HepG2 (cell line): ENCODE data around the gene SMIM24. TPM values are rescaled to one million over a fixed set of nuclear protein-coding genes. Genes with fewer than 3 reads are reported as not detected.

ENCODE experiments used
- CC2D1A ChIP-seq: sonication (generic); formaldehyde crosslinking; IDR thresholded peaks from 2 replicates; pipeline ENCODE4 v1.8.1; 2023; ENCODE audit warnings: mild to moderate bottlenecking, missing genetic modification reagents
- CCDC6 ChIP-seq: sonication (generic); formaldehyde crosslinking; IDR thresholded peaks from 2 replicates; pipeline ENCODE4 v1.8.1; 2022; ENCODE audit warnings: mild to moderate bottlenecking, missing genetic modification reagents, moderate library complexity
- DDIT3 ChIP-seq: sonication (generic); formaldehyde crosslinking; IDR thresholded peaks from 2 replicates; pipeline ENCODE4 v1.4.0; 2020; ENCODE audit warnings: mild to moderate bottlenecking, missing genetic modification reagents
- KLF15 ChIP-seq: sonication (generic); formaldehyde crosslinking; IDR thresholded peaks from 2 replicates; pipeline ENCODE4 v1.8.1; 2023; ENCODE audit warnings: borderline replicate concordance, mild to moderate bottlenecking, inconsistent platforms, missing genetic modification reagents, mixed read lengths
- MBD4 ChIP-seq: IDR thresholded peaks from 2 replicates; pipeline ENCODE4 v1.6.1; 2012; ENCODE audit warnings: low read length, inconsistent platforms, borderline replicate concordance
- NAIF1 ChIP-seq: sonication (generic); formaldehyde crosslinking; IDR thresholded peaks from 2 replicates; pipeline ENCODE4 v1.5.0; 2020; ENCODE audit warnings: mild to moderate bottlenecking, missing genetic modification reagents, borderline replicate concordance
- POLR2G ChIP-seq: fragments of 200-400 bp; formaldehyde crosslinking; IDR thresholded peaks from 2 replicates; pipeline ENCODE4 v1.6.1; 2018; ENCODE audit warnings: mild to moderate bottlenecking, low read depth, low read length, moderate library complexity
- PRMT3 ChIP-seq: sonication (generic); formaldehyde crosslinking; IDR thresholded peaks from 2 replicates; pipeline ENCODE4 v1.8.1; 2022; ENCODE audit warnings: low read depth, mild to moderate bottlenecking, moderate library complexity, missing genetic modification reagents, borderline replicate concordance
- RORA ChIP-seq: sonication (generic); formaldehyde crosslinking; IDR thresholded peaks from 2 replicates; pipeline ENCODE4 v1.5.0; 2020; ENCODE audit warnings: mild to moderate bottlenecking, missing genetic modification reagents, moderate library complexity
- SIN3A ChIP-seq: IDR thresholded peaks from 2 replicates; pipeline ENCODE4 v1.6.1; 2011; ENCODE audit warnings: low read depth, mild to moderate bottlenecking, control low read depth, low read length, borderline replicate concordance
- SP5 ChIP-seq: IDR thresholded peaks from 2 replicates; pipeline ENCODE4 v1.6.1; 2016; ENCODE audit warnings: low read depth, borderline replicate concordance
- STAG1 ChIP-seq: sonication (generic); formaldehyde crosslinking; IDR thresholded peaks from 2 replicates; pipeline ENCODE4 v1.4.0; 2020; ENCODE audit warnings: missing genetic modification reagents
- THYN1 ChIP-seq: sonication (generic); formaldehyde crosslinking; IDR thresholded peaks from 2 replicates; pipeline ENCODE4 v1.8.1; 2023; ENCODE audit warnings: low read depth, mild to moderate bottlenecking, moderate library complexity, missing genetic modification reagents, borderline replicate concordance
- ZKSCAN8 ChIP-seq: IDR thresholded peaks from 2 replicates; pipeline ENCODE4 v1.6.1; 2016; ENCODE audit warnings: borderline replicate concordance, missing genetic modification reagents, missing compliant biosample characterization
- ZNF17 ChIP-seq: sonication (generic); formaldehyde crosslinking; IDR thresholded peaks from 2 replicates; pipeline ENCODE4 v1.5.0; 2020; ENCODE audit warnings: mild to moderate bottlenecking, missing genetic modification reagents
- ZNF207 ChIP-seq: fragments of 450-650 bp; IDR thresholded peaks from 2 replicates; pipeline ENCODE4 v1.6.1; 2016; ENCODE audit warnings: antibody characterized with exemption, borderline replicate concordance
- ZNF264 ChIP-seq: sonication (generic); formaldehyde crosslinking; IDR thresholded peaks from 2 replicates; pipeline ENCODE4 v1.4.0; 2020; ENCODE audit warnings: missing genetic modification reagents
- ZNF383 ChIP-seq: sonication (generic); formaldehyde crosslinking; IDR thresholded peaks from 2 replicates; pipeline ENCODE4 v1.4.0; 2020; ENCODE audit warnings: missing genetic modification reagents, mild to moderate bottlenecking, borderline replicate concordance
- ZNF496 ChIP-seq: sonication (generic); formaldehyde crosslinking; IDR thresholded peaks from 2 replicates; pipeline ENCODE4 v1.8.1; 2023; ENCODE audit warnings: mild to moderate bottlenecking, moderate library complexity, missing genetic modification reagents; ENCODE audit not compliant: insufficient replicate concordance
- ZNF552 ChIP-seq: sonication (generic); formaldehyde crosslinking; IDR thresholded peaks from 2 replicates; pipeline ENCODE4 v1.9.0; 2022; ENCODE audit warnings: missing genetic modification reagents, mild to moderate bottlenecking, borderline replicate concordance
- ZNF713 ChIP-seq: sonication (generic); formaldehyde crosslinking; IDR thresholded peaks from 2 replicates; pipeline ENCODE4 v1.4.0; 2020; ENCODE audit warnings: mild to moderate bottlenecking, missing genetic modification reagents
- ZNF761 ChIP-seq: sonication (generic); formaldehyde crosslinking; conservative IDR thresholded peaks from 2 replicates; pipeline ENCODE4 v1.4.0; 2020; ENCODE audit warnings: mild to moderate bottlenecking, missing genetic modification reagents
- ZNF792 ChIP-seq: IDR thresholded peaks from 2 replicates; pipeline ENCODE4 v1.6.1; 2016
- polyA plus RNA-seq, 8 experiments: library from polyadenylated mRNA; depleted of rRNA in 3 of 8; stranded (reverse) in 7 of 8; unstranded in 1 of 8; fragments of >200 nt; fragmentation: Illumina TruSeq in 4 of 8; extraction: Trizol in 4 of 8; gene quantifications; 2 replicates each; pipeline versions ENCODE4 v1.2.1 to v1.2.3, GENCODE V29; 2011 to 2016; ENCODE audit warnings: low read depth in 4 of 8, missing spikeins in 1 of 8, mixed read lengths in 1 of 8; ENCODE audit not compliant: insufficient read depth in 1 of 8
- total RNA-seq, 5 experiments: library from RNA; depleted of rRNA; stranded (reverse); fragments of >200 nt; fragmentation: Illumina TruSeq; extraction: Trizol; gene quantifications; 2 replicates each; pipeline ENCODE4 v1.2.3, GENCODE V29; 2016; ENCODE audit warnings: low read depth in 1 of 5
- TF ChIP-seq, protein P1 (sequence below): IDR thresholded peaks from 2 replicates; pipeline ENCODE4 v1.6.1; 2016
- TF ChIP-seq, protein P2 (sequence below): sonication (generic); formaldehyde crosslinking; IDR thresholded peaks from 2 replicates; pipeline ENCODE4 v1.4.0; 2020; ENCODE audit warnings: missing genetic modification reagents

Gene SMIM24
- total and polyA plus RNA-seq, 2 of the 13 experiments (the other 11 are each of a cell fraction or from before 2014, with no cell fraction given): 11.2 to 70.6 TPM

DNA sequence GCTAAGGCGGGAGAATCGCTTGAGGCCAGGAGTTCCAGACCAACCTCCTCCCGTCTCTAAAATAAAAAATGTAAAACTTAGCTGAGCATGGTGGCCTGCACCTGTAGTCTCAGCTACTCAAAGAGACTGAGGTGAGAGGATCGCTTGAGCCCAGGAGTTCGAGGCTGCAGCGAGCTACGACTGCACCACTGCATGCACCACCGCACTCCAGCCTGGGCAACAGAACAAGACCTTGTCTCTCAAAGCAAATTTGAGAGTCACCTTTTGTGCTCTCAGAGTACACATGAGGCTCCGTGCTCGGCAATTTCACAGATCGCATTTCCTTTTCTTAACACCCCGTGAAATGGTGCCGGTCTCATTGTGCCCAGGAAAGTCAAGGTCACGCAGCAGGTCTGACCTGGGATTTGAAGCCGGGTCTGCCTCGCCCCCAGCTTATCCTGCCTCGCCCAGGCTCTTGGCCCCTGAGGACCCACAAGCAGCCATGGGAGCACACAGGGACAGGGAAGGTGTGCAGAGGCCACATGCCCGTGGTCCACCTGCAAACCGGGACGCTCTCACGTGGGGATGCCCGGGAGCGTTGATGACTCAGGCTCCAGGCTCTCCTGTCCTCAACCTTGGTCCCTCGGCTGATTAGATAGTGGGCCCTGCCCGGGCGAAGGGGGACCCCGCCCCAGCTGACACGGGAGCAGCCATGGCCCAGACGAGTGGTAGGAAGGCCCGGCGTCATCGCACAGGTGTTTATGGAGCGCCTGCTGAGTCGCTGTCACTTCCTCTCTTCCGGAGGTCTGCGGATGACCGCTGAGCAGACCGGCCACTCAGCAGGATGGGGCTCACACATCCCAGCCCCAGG is 1.1 kb upstream of the SMIM24 start (continued):
- TF ChIP-seq RORA (CRISPR knock-in tag) (no peak), STAG1 (CRISPR knock-in tag) (no peak), ZNF713 (CRISPR knock-in tag) (no peak), SIN3A (no peak), ZNF496 (CRISPR knock-in tag) (no peak), THYN1 (CRISPR knock-in tag) (no peak), ZNF383 (no peak), ZNF792 (CRISPR knock-in tag) (peak; percentile 86), KLF15 (CRISPR knock-in tag) (no peak), CCDC6 (CRISPR knock-in tag) (peak; percentile 49; the same call in 1 of the 2 replicates), MBD4 (no peak), DDIT3 (CRISPR knock-in tag) (no peak), POLR2G (no peak), ZNF264 (CRISPR knock-in tag) (no peak), ZNF552 (peak; percentile 97), PRMT3 (CRISPR knock-in tag) (no peak; the same call in 1 of the 2 replicates), ZNF207 (no peak), NAIF1 (CRISPR knock-in tag) (no peak), ZNF761 (CRISPR knock-in tag) (0 out of 2 replicates have a peak, but pooled peaks have one; percentile 64), ZKSCAN8 (no peak), CC2D1A (CRISPR knock-in tag) (no peak), SP5 (CRISPR knock-in tag) (no peak), ZNF17 (CRISPR knock-in tag) (no peak)
- TF ChIP-seq, protein P1, sequence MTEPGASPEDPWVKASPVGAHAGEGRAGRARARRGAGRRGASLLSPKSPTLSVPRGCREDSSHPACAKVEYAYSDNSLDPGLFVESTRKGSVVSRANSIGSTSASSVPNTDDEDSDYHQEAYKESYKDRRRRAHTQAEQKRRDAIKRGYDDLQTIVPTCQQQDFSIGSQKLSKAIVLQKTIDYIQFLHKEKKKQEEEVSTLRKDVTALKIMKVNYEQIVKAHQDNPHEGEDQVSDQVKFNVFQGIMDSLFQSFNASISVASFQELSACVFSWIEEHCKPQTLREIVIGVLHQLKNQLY: no peak
- TF ChIP-seq, protein P2, sequence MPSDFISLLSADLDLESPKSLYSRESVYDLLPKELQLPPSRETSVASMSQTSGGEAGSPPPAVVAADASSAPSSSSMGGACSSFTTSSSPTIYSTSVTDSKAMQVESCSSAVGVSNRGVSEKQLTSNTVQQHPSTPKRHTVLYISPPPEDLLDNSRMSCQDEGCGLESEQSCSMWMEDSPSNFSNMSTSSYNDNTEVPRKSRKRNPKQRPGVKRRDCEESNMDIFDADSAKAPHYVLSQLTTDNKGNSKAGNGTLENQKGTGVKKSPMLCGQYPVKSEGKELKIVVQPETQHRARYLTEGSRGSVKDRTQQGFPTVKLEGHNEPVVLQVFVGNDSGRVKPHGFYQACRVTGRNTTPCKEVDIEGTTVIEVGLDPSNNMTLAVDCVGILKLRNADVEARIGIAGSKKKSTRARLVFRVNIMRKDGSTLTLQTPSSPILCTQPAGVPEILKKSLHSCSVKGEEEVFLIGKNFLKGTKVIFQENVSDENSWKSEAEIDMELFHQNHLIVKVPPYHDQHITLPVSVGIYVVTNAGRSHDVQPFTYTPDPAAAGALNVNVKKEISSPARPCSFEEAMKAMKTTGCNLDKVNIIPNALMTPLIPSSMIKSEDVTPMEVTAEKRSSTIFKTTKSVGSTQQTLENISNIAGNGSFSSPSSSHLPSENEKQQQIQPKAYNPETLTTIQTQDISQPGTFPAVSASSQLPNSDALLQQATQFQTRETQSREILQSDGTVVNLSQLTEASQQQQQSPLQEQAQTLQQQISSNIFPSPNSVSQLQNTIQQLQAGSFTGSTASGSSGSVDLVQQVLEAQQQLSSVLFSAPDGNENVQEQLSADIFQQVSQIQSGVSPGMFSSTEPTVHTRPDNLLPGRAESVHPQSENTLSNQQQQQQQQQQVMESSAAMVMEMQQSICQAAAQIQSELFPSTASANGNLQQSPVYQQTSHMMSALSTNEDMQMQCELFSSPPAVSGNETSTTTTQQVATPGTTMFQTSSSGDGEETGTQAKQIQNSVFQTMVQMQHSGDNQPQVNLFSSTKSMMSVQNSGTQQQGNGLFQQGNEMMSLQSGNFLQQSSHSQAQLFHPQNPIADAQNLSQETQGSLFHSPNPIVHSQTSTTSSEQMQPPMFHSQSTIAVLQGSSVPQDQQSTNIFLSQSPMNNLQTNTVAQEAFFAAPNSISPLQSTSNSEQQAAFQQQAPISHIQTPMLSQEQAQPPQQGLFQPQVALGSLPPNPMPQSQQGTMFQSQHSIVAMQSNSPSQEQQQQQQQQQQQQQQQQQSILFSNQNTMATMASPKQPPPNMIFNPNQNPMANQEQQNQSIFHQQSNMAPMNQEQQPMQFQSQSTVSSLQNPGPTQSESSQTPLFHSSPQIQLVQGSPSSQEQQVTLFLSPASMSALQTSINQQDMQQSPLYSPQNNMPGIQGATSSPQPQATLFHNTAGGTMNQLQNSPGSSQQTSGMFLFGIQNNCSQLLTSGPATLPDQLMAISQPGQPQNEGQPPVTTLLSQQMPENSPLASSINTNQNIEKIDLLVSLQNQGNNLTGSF (CRISPR knock-in tag): peak; percentile 86
